ENCODE data around the gene EVC2. TPM values are rescaled to one million over a fixed set of nuclear protein-coding genes. Genes with fewer than 3 reads are reported as not detected.
"Not testable (repeated sequence)": the region's sequence is repeated elsewhere in the genome, so short reads cannot be mapped to it uniquely, and the experiment has no call there.

The EVC2 gene
- total RNA-seq, 1 donor from 2014 or later, result 1.8 TPM

DNA sequence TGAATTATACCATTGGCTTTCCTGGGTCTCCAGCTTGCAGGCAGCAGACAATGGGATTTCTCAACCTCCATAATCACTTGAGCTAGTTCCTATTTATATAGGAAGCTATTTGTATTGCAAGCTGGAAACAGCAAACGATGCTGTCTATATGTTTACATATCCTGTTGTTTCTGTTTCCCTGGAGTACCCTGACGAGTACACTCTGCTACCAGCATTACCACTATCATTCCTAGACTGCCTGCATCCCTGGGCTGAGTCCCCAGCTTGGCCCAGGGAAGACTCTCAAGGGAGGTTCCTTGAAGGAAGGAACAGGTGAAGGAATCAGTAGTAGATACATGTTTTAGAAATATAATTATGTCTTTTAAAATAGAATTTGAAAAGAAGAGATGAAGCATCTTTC lies 81.4 kb downstream of the EVC2 start:
- no peak for ATAC-seq

DNA sequence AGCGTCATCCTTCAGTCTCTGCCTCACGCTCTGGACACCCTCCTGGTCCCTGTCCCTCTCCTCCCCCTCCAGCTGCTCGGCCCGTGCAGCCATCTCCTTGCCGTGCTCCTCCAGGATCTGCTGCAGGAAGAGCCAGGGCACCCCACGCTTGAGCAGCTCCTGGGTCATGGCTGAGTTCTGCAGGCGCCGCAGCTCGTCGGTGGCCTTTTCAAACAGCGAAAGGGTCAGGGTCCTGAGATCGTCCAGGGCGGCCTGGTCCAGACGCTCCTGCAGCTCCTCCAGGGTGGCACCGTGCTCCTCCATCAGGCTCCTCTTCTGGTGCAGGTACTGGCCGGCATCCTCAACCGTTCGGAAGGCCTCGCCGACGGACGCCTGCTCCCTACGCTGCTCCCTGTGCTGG lies 85.8 kb downstream of the EVC2 start:
- ATAC-seq, result no peak

DNA sequence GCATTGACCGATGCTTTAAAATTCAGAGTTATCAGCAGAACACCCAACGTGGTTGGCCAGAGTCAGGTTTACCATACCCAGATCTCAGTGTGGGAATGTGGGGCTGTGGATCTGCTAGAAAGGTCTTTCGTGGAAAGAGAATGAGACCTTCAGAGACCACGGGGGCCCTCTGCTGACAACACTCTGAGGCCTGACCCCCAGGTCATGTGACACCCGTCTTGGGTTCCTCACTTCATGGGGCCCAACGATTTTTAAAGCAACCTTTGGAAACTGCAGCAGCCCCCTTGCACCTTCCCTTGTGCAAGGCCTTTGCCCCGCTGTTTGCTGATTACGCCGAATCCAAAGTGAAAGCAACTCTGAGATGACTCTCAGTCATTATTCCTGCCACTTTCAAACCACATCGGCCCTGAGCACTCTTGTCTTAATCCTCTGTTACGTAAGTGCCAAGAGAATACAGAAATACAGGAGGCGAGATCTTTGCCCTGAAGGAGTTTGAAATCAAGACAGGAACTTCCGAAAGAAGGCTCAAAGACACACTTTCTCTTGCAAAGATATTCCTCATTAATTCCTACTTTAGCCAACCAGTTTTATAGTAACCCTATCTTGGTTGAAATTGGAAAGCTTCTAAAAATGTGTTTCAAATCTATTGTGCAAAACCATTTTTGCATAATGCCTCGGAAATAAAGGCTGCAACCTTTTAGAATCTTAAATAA lies 88.3 kb downstream of the EVC2 start:
- ATAC-seq, result no peak

DNA sequence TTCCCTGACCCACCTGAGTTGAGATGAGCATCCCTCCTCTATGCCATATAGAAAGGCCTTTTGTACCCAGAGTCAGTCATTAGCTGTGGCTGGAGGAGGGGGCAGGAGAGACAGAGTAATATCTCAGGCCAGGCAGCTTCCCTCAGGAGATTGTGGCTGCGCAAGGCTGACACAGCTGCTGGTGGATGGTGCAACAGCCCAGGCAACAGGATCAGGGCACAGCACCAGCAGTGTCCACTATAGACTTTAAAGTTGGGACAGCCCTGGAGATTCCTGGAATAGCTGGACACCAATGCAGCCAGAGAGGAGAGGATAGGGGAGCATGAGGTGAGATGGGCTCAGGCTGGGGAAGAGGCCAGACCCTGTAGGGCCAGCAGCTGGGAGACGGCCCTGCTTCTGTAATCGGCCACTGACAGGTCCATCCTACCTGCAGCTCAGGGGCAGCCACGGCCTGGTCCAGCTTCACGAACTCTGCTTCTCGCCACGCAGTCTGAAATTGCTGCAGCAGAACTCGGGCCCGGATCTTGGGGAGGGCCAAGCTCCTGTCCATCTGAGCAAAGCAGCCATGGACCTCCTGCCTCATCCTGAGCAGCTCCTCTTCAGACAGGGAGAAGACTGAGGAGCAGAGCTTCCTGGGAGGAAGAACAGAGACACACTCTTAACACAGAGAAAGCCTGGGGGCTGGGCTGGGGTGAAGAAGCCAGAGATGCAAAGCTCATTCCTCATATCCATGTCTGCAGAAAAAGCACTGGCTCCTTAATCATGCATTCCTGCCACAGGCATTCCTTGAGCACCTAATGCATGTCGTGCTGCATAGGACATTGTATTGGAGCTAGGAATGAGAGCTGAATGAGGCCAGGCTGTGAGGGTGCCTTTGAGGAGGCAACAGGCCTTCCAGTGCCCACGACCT lies 90.1 kb downstream of the EVC2 start:
- no peak for ATAC-seq

DNA sequence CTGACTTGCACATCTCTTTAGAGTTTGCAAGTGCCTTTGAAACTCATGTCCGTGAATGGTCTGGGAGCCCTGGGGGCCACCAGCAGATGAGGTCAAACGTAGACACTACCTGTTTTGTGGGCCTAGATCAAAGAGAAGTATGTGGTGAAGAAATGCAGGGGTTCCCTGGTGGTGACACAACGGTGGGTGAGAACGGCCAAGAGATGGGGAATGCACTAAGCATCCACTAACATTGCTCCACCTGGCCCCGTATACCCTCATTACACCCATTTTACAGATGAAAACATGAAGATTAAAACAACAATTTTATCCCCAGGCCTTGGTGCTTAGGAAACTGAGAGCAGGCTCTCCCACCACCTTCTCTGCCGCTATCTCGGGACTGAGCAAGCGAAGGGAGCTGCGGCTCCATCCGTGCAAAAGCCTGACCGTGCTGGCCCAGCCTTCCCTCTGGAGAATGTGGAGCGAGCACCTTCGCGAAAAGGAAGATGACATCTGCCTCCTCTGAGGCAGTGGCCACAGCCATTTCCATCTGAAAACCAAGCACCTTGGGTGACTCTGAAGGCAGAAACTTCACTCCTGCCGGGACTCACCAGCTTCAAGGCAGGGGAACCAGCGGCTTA lies 91.9 kb downstream of the EVC2 start:
- ATAC-seq, result no peak

DNA sequence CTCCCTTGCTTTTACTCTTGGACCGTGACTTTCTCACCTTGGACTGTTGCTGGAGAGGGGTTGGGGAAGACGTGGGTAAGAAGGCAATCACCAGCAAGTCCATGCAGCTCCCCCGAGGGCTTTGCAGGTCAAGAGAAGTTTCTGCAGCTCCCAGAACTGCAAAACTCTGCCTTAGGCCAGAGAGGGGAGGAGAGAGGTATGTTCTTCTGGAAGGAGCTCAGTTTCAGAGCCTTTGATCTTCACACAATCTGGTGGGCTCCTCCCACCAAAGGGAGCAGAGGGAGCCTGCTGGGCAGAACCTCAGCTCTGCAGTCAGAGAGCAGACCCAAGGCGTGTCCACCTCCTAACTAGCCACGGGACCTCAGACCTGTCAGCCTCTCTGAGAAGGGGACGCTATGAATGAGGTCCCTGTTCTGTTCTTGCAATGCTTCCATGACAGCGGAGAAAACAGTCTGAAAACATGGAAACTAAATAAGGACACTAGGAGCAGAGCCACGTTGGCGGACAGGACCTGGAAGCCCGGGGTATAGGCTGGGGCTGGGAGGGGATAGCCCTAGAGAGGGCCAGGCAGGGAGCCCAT lies 92.8 kb downstream of the EVC2 start:
- no peak for ATAC-seq

DNA sequence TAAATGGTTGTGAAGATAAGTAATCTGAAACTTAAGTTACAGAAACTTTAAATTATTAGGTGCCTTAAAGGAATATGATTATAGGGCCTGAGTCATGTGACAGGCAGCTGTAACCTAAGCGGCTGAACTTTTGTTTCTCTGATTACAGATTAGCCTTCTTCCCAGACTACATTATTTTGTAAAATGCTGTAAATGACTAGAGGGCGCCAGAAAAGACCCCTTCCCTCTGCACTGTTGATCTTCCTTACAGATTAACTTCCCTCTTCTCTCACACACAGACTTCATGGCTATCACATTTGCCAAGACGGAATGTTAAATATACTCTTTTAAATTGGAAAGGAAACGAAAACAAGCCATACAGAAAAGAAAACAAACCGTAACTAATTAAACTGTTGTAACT lies 96.6 kb downstream of the EVC2 start:
- no peak for ATAC-seq

DNA sequence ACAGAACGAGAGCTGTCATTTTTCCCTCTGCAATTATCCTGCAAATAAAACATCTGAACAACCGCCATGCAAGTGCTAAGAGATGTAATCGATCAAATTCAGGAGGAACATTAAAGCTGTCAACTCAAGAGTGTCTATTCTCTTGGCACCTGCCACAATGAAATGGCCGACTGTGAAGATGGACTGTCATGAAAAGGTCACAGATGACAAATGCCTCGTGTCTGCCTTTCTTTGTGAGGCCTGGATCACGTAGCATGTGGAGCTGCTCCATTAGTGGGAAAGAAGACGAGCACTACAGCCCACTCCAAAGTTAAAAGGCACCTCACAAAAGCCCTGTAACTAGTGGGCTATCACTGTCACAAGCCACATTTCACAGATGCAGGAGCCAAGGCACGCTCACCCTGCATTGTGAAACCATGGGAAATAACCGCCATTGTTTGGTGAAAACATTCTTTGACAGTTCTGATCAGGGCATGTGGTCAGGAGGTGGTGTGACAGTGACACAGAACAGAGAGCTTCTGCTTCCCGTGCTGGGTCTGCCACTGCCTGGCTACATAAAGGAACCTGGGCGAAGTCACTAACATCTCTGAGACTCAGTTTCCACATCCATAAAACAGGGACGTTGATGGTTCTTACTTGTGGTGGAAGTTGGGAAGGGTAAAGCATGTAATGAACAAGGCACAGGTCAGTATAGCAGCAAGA lies 98.9 kb downstream of the EVC2 start:
- no peak for ATAC-seq

DNA sequence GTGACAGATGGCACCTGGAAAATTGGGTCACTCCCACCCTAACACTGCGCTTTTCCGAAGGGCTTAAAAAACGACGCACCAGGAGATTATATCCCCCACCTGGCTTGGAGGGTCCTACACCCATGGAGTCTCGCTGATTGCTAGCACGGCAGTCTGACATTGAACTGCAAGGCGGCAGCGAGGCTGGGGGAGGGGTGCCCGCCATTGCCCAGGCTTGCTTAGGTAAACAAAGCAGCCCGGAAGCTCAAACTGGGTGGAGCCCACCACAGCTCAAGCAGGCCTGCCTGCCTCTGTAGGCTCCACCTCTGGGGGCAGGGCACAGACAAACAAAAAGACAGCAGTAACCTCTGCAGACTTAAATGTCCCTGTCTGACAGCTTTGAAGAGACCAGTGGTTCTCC lies 114.5 kb downstream of the EVC2 start:
- ATAC-seq, result not testable (repeated sequence)

DNA sequence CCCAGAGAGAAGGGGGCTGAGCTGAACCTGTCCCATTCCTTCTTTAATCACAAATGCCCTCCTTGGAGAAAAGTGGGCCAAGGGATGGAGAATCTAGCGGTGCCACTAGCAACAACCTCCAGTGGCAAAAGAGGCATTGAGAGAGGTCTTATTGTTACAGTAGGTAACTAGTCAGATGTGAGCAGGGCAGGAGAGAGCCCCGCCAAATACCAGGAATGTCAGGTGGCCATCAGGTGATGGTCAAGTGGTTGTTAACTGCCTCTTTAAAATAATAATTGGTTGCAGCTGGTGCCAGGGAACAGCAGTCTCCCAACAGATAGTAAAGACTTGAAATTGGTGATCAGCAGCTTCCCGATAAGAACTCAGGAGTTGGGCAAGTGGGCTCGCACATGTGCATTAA lies 116.1 kb downstream of the EVC2 start:
- no peak for ATAC-seq

DNA sequence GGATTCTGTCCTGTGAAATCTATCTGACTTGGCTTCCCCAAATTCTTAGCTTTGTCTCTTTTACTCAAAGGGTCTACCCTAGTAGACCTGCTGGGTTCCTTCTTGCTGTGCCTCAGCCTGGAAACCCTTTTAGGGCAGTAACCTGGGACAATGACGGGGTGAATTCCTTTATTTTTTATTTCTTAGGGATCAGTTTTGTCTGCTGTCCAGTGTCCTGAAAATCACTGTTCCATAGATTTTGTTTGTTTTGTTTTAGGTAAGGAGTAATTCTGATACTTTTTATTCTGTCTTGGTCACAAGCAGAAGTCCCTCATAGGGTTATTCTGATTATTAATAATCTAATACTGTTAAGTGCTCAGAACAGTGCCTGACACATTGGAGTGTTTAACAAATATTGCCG lies 118.9 kb downstream of the EVC2 start:
- ATAC-seq, result no peak

DNA sequence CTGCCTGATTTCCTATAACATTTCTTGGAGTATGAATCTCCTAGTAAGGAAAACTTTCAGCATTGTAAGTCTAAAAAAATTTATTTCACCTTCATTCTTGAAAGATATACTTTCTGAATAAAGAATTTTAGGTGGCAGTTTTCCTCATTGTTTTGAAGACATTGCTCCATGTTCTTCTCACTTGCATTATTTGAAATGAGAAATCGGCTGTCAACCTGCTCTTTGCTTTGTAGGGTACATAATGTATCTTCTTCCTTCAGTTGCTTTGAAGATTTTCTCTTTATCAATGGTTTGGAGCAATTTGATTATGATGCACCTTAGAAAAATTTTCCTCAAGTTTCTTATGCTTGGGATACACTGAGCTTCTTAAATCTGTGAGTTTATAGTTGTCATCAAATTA lies 120.3 kb downstream of the EVC2 start:
- ATAC-seq, result no peak

DNA sequence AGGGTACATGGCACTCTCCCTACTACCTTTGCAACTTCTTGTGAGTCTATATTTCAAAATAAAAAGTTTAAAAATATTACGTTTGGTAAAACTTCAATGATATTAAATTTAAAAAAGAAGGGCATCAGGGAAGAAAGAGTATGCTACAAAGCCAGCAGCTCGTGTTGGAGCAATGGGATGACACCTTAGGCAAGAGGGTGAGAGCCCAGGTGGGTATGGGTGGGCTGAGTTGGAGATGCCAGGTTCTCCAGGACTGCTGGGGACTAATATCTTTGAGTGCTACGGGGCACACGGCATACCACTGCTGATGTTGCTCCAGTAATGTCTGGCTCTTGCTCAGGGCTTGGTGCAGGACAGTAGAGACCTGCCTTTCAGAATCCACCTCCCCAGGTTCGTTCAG lies 132.4 kb downstream of the EVC2 start:
- ATAC-seq, result no peak

DNA sequence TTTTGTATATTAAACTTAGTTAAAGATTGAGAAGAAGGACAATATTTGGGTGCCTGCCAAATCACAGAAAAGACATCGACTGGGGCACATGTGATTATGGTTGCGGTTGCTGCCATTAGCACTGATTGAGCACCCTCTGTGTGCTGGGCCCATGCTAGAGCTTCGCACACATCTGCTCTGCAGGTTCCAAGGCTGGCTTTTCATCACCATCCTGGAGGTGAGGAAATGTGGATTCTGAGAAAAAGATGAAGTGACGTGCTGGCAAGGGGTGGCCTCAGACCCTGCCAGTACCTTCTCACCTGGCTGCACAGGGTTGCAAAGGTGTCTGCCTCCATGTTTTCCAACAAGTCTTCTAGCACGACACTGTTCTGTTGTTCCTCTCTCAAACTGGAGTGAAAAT lies 134.0 kb downstream of the EVC2 start:
- ATAC-seq, result no peak

DNA sequence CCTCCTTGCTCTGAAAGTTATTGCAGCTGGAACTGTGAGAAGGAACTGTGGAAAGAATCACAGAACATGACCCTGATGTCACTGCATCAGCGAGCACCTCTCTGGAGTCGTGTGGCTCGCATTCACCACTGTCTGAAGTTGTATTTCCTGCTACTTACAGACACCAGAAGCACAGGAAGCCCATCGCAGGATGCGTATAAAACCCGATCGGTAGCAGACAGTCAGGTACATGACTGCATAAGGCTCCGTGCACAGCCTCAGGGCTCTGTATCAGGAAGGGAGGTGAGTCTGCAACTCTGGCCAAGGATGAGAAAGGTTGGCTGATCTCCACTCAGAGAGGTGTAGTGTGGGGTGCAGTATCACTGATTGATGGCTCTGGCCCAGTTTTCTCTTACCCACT lies 134.4 kb downstream of the EVC2 start:
- ATAC-seq, result no peak

DNA sequence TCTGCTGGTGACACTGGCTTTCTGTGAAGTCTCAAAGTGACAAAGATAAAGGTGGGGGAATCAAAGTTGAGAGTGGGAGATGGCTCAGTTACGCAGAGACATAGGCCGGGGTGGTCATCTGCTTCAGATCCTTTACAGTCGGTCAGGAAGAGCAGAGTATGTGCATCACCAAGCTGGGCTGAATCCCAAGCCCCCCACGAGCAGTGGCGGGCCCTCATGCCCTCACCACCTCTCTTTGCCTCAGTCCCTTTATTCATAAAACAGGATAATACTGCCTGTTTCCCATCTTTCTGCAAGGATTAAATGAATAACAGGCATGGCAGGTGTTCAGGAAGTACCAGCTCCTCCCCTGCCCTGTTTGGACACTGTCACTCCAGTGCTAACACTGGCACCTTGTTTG lies 135.6 kb downstream of the EVC2 start:
- no peak for ATAC-seq

DNA sequence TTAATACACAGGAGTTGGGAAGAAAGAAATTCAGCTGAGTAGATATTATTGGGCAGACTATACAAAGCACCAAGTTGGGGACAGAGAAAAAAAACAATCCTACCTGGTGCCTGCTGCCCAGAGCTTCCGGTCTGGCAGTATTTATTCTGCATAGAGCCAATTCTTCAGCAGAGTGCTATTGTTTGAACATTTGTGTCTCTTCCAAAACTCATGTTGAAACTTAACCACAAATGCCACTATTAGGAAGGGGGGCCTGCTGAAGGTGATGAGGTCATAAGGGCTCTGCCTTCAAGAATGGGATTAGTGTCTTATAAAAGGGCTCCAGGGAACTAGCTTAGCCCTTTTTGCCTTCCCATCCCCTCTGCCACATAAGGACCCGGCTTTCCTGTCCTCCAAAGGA lies 136.2 kb downstream of the EVC2 start:
- no peak for ATAC-seq

DNA sequence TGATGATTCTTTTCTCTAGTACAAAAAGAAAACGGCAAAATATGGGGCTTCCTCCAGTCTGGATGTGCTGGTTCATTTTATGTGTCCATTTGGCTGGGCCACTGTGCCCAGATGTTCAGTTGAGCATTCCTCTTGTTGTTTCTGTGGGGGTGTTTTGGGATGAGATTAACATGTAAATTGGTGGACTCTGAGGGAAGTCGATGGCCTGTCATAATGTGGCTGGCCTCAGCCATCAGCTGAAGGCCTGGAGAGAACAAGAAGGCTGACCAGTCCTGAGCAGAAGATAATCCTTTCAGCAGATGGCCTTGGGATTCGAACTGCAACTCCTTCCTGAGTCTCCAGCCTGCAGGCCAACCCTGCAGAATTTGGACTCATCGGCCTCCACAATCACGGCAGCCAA lies 136.7 kb downstream of the EVC2 start:
- no peak for ATAC-seq

DNA sequence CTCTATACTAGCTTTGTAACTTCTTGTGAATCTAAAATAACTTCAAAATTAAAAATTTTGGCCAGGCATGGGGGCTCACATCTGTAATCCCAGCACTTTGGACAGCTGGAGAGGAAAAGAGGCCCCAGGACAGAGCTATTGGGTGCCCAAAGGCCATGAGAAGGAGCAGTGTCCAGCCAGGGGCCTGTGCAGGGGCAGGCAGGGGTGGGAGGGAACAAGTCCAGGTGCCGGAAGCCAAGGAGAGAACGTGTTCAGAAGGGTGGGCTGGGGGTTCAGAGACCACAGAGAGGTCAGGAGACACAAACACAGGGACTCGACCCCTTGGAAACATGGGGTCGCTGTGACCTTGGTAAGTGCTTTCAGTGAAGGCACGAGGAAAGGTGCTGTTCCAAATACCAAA lies 138.9 kb downstream of the EVC2 start:
- ATAC-seq, result no peak

DNA sequence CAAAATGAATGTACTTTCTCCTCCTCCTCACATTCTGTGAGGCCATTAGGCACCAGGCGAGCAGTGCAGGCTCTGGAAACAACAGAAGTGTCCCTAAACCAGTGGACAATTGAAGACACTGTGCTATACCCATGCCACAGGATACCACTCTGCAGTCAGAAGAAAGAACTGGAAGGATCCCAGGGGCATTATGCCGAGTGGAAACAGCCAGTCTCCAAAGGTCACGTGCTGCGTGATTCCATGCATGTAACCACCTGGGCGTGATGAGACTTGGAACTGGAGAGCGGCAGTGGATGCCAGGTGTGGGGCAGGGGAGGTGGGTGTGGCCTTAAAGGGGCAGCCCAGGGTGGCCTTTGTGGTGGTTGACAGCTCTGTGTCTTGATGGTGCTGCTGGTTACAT lies 139.4 kb downstream of the EVC2 start:
- peak; percentile 37 for ATAC-seq

DNA sequence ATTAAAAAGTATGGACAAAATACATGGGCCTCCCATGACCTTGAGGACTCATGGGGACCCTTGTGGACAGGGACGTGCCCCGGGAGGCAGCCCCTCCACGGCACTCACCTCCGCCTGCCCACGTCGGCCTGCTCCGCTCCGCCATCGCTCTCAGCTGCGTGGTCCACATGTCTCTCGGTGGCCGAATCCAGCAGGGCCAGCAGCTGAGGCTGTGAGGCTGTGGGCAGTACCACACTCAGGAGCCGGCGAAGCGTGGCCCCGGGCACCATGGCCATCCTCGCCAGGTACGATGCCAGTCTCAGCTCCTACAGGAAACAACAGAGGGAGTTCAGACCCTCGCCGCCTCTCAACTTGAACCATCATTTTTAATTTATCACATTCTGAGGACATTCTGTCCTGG lies 140.0 kb downstream of the EVC2 start:
- ATAC-seq, result no peak

DNA sequence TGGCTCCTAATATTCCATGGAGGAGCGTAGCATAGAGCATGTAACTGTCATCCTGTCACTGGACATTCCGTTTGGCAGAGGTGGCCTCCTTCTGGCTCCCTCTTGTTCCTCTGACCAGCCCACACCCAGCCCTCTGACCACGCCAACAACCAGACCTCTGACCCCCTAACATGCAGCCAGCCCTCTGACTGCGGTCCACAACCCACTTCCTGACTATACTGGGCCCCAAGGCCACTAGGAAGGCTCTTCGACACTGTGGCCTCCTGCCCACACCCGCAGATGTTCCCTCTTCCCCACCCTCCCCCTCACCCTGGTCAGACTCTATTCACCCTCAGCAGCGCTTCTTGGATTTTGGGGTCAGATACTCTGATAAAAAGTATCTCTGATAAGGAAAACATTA lies 141.4 kb downstream of the EVC2 start:
- no peak for ATAC-seq

DNA sequence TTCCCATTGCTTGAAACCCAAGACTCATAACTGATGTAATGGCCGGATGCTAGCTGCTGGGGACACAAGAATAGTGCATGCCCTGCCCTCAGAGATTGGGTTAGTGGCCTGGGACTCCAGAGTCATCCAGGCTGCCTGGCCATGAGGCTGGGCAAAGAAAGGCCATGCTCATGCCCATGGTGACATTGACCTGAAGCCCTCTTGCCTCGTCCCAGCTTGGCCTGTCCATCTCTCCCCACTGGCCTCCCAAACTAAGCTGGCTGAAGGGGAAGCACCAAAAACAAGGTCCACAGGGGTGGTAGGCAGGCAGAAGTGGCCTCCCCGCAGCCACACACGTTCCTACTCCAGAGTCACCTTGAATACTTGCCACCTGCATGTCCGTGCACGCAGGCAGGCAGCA lies 141.8 kb downstream of the EVC2 start:
- no peak for ATAC-seq
